NCI-H748 (cell line): ENCODE measurements around the gene RNF183.
A peak's percentile ranks its signal among the peaks of the same experiment; 100 is the strongest.

Experiments
- DNase-seq: peaks from one replicate; lab custom pipeline; 2025; ENCODE audit not compliant: unreplicated experiment; lab: John Stamatoyannopoulos, UW

Gene RNF183, protein sequence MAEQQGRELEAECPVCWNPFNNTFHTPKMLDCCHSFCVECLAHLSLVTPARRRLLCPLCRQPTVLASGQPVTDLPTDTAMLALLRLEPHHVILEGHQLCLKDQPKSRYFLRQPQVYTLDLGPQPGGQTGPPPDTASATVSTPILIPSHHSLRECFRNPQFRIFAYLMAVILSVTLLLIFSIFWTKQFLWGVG

DNA sequence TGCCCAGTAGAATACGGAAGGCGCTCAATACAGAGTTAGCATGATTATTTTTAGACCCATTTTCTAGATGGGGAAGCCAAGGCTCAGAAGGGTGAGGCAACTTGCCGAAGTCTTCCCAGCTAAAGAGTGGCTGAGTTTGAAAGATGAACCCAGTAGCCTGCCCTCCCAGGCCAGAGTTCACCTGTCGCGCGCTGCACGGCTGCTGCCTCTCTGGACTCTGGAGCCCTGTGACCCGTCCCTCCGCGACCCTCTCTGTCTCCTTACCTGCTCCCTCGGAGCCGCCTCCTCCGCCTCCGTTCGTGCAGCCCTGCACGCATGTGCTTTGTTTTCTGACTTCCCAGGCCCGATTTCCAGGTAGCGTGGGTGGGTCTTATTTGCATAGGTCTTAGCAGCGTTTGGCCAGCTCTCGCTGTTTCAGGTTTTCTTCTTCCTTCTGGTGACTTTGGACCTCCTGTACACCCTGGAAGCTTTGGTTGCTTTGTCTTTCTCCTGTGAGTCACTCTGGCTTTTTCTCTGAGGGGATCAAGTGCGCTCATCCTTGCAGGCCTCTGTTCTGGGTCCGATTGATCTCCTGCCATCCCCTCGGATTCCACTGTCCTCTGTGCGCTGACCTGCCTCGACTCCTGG is at the start of gene RNF183:
TSS of gene RNF183 (minus strand) at position 585 of the 627 bp plus-strand sequence. CDS start 5,192 bp downstream, outside the sequence.
- DNase-seq: no peak

DNA sequence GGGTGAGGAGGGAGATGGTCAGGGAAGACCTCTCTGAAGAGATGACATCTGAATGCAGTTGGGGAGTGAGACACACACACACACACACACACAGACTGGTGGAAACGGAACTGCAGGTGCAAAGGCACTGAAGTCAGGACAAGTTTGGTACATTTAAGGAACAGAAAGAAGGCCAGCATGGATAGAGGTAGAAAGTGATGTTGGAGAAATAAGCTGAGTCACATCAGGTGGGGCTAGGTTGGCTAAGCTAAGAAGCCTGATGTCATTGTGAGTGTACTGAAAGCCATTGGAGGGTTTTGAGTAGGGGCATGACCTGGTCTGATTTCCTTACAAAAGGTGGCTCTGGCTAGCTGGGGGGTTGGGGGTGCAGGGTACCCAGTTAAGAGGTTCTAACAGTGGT is 49.2 kb upstream of the RNF183 start:
- no peak for DNase-seq

DNA sequence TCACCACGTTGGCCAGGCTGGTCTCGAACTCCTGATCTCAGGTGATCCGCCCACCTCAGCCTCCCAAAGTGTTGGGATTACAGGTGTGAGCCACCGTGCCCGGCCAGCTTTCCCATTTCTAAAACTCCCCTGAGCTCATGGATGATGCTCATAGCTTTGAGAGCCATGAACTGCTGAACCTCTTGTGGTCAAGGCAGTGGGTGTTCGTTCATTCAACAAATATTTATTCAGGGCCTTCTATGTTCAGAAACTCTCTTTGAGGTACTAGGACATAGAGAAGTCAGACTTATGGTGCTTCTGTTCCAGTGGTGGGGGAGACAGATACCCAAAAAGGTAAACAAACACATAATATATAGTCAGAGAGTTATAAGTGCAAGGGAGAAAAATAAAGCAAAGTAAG is 48.8 kb upstream of the RNF183 start:
- no peak for DNase-seq

DNA sequence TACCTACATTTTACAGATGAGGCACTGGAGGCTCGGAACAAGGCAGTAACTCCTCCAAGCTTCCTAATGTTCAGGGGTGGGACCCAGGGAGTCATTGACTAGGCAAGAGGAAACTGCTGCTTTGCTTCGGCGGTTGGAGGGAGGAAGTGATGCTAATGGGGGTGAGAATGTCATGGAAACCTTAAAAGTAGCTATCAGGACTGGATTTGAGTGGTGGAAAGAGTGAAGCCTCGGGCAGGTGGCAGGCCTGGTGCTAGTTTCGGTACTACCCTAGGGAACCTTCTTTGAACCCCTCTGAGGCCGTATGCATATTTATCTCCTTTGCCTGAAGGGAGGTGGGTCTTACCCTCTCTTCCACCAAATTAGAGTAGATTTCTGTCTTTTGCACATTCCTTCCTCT is 47.8 kb upstream of the RNF183 start:
- DNase-seq: no peak

DNA sequence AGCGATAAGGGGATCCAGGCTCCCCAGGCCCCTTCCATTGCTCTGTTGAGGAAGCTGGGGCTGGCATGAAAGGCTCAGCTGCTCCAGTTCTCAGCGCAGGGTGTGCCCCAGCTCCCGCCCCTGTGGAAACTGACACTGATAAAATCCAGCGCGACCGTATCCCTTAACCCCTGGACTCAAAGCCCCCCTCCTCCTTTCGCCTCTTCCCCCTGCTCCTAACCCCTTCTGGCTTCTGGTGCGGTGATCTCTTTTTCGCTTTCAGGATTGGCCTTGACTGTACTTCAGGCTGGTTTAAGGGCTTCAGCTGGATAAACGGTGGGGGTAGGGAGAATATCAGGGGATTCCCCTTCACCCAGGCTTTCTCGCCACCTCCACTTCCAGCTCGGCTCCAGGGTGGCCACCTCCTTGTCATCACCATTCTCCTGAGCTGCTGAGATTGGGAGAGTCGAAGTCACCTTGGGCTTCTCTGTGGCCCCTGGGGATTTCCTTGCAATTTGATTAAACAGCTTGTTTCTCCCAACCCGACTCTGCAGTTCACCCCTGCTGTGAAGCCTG is 47.0 kb upstream of the RNF183 start:
- peak; percentile 45 for DNase-seq

DNA sequence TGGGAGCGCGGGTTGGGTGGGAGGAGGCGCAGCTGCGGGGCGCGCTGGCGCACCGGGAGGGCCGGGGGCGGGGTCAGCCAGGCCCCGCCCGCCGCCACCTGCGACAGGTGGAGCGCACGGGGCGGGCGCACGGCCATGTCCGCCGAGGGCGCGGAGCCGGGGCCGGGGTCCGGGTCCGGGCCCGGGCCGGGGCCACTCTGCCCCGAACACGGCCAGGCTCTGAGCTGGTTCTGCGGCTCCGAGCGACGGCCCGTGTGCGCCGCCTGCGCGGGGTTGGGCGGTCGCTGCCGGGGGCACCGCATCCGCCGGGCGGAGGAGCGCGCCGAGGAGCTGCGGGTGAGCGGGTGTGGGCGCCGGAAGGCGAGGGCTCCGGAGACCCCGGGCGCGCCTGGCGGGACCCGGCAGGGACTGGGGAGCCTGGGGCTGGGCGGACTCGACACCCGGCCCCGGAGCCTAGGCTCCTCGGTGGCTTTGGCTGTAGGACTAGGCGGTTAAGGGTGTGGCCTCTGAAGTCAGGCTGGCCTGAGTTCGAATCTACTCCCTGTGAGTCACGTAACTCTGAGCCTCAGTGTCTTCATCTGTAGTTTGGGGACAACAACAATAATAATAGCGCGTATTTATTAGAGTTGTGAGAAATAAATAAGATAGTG is 46.4 kb upstream of the RNF183 start, which contains the start of gene BSPRY:
TSS of gene BSPRY (plus strand) at position 97 of the 650 bp plus-strand sequence. CDS start at position 136, 39 bp downstream.
- DNase-seq: peak; percentile 73

DNA sequence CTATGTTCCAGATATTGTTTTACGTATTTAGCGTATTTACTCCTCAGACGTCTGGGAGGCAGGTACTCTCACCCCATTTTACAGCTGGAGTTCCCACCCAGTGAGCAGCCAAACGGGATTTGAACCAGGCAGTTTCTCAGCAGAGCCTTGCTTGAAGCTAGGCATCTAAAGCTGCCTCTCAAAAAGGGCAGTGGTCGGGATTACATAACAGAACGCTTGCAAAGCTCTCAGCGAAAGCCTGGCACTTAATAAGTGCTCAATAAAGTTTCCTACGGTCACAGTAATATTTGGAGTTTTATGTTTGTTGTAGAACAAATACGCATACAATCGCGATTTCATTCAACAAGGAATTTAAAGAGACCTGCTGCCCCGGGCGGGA is 45.9 kb upstream of the RNF183 start:
- DNase-seq: peak; percentile 63

DNA sequence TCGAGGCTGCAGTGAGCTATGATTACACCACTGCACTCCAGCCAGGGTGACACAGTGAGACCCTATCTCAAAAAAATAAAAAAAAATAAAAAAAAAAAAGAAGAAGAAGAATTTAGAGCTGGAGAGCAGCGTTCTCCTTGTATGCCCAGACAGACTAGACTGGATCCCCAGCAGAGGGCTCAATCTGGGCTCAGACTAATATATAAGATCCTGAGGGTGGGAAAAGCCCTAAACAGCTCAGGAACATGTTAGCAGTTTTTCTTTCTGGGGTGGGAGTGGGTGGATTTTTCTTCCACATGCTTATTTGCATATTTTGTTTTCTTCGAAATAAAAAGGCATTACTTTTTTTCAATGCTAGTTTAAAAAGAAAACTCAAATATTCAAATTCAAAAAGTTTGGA is 45.3 kb upstream of the RNF183 start:
- no peak for DNase-seq

DNA sequence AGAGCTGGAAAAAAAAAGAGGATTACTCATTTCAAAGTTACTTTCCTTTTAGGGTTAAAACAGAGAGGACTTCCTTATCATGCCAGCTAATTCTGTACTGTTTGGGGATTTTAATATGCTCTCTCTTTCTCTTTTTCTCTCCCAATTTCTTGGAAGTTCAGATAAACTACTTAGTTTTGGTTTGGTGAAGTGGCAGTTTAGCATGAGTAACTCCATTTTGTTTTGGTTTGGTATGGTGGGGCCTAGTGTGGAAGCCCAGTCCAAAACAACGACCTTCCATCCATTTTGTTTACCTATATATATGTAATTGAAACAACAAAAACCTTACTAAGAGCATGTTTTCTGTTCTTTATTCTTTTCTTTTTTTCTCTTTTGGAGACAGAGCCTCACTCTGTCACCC is 42.5 kb upstream of the RNF183 start:
- no peak for DNase-seq

DNA sequence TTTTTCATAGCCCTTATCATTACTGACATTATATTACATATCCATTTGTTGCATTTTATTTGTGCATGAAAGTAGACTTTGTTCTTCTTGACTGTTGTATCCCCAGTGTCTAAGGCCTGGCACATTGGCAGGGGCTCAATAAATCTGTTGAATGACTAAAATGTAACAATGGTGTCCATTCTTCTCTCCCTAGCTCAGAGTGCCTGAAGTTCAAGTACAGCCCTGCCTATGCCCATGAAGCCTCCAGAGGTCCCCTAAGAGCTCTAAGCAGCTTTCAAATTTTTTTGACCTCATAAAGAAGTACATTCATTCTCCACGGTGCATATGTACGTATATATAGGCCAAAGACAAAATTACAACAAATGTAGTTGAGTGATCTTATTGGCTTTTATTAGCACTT is 42.0 kb upstream of the RNF183 start:
- DNase-seq: no peak

DNA sequence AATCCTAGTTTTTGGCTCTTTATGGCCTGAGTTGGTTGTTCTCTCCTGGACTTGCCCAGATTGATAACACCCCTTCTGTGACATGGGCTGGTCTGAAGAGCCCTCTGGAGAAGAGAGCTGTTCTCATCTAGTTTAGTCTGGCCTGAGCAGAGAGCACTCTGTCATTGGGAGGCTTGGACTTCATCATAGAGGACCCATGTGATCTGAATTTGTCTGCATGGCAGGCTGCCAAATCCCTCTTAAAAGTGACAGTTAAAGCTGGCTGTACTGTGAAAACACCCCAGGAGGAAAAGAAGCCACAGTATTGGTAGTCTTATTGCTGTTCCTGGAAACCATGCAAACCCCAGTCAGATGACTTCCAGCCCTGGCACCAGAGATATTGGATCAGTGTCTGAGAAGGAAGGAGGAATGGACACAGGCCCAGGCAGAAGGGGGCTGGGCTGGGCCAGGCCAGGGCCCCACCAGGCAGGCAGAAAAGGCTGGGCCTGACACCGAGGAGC is 40.6 kb upstream of the RNF183 start:
- peak; percentile 67 for DNase-seq

DNA sequence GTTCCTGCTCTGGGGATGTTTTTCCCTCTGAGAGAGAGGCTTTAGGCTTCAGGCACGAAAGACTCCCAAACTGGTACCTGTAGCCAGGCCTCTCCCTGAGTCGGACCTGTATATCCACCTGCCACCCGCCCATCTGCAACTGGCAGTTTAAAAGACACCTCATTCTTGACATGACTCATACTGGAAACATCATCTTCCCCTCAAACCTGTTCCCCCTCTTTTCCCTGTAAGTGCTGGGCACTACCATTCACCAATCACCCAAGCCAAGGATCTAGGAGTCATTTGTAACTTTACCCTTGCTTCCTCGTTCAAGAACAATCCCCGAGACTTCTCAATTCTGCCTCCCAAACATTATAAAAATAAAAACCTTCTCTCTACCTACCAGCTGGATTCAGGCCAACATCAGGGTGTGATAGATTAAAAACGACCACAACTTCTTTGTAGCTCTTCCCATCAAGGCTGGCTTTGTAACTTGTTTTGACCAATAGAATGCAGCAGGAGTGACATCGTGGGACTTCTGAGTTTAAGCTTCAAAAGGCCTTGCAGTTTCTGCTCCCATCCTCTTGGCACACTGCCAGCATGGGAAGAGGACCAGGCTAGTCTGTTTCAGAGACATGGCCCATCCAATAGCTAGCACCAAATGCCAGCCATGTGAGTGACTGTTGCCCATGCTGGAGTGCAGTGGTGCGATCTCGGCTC is 38.7 kb upstream of the RNF183 start:
- peak; percentile 20 for DNase-seq

DNA sequence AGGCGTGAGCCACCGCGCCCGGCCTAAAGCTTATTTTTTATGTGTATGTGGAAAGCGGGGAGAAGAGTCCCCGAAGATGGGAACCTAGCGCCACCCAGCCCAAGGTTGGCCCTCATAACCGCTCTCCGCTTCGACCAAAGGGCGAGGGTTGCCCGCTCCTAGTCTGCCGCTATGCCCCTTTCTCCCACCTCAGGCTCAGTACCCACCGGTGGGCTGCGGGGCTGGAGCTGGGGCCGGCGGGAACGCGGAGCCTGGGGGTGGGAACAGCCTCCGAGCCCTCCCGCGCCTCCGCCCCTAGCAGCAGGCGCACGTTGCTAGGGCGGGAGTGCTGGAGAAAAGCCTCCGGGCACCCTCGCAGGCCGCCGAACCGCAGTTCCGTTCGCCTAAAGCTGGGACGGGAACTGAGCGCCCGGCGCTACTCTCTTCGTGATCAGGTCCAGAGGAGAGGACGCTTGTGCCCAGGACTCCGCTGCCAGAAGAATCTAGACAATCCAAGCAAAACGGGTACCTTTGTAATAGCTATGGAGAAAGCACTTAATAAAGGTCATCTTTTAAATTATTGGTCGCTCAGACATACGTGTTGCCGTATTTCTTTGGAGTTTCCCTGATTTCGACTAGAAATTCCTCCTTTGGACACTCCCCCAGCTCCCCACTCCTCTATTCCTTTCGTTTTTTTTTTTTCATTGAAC is 37.0 kb upstream of the RNF183 start, which contains the start of gene WDR31:
TSS of gene WDR31 (minus strand) at position 265 of the 689 bp plus-strand sequence. CDS start 8,253 bp downstream, outside the sequence.
- DNase-seq: peak; percentile 93

DNA sequence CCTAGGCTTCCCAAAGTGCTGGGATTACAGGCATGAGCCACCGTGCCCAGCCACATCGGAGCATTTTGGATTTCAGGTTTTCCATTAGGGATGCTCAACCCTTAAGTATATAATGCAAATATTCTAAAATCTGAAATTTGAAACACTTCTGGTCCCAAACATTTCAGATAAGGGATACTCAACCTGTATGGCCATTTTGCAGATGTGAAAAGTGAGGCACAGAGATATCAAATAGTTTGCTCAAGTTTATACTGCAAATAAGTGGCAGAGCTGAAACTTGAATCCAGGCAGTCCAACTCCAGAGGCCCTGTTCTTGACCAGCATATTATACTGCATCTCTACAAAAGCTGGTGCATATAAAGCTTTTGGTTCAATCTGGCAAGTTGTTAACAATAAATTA is 34.5 kb upstream of the RNF183 start:
- no peak for DNase-seq

DNA sequence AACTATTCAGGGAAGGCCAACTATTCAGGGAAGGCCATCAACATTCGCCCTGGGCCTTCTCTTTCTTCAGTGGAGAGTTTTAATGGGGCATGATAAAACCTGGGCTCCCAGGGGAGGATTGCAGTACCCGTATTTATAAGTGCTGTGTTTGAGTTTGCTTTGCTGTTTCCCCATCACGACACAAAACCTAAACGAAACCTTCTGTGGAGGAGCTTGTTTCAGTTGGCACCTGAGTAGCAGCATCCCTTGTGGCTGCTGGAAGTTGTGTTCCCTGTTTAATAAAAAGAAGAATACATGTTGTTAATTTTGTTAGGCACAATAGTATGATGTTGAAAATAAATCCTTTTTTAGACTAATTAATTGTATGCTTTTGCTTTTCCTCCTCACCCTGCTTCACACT is 28.6 kb upstream of the RNF183 start:
- DNase-seq: no peak

DNA sequence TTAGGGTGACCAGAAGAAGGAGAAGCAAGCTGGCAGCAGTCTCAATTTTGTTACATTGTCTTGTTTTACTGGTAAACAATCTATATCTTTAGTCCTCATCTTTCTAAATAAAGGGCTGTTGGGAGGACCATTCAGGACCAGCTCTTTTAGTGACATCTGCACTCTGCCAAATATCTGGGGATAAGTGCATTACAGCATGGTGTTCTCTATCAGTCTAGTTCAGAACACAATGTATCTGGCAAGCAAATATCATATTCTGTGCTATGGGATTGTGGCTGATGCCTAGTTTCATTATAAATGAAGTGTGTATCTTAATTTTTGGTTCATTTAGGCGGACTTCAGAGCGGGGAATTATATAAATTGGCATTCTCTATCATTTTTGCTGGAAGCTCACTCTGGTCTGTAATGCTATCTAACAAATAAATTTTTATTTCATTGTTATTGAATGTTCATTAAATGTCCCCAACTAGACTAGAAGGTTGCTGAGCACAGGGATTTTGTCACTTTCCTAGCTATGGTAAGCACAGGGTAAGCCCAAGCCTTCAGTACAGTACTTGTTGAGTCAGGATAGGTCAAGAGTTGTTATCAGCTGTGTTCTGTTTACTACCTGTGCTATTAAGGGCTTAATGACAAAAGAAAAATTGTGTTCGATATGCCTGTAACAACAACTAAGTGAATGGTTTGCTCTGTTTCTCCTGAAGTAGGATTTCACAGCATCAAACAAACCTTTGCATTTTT is 25.0 kb upstream of the RNF183 start:
- DNase-seq: no peak

DNA sequence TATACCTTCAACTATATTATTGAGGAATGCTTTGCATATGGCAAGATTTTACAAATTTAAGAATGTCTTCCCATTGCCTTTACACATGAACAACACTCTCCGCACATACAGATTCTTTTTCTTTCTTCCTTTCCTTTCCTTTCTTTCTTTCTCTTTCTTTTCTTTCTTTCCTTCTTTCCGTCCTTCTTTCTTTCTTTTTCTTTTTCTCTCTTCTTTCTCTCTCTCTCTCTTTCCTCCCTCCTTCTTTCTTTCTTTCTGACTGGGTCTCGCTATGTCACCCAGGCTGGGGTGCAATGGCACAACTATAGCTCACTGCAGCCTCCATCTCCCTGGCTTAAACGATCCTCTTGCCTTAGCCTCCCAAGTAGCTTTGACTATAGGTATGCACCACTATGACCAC is 23.1 kb upstream of the RNF183 start:
- DNase-seq: no peak

DNA sequence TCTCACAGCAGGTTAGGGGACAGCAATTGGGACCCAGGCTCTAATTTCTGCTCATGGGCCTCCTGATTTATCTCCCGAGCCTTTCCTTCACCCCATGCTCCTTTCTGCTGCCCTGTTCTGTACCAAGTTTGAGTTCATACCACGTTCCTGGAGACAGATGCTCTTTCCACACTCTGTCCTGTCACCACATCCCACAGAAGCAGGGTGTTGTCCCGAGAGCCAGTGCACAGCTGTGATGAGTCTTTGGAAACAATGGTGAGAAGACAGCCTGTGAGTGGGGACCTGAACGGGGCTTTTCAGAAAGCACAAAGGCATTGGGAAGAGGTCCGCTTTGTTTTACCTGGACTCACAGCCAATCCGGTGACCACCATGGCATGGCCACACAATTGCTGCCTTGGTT is 19.5 kb upstream of the RNF183 start:
- DNase-seq: no peak

DNA sequence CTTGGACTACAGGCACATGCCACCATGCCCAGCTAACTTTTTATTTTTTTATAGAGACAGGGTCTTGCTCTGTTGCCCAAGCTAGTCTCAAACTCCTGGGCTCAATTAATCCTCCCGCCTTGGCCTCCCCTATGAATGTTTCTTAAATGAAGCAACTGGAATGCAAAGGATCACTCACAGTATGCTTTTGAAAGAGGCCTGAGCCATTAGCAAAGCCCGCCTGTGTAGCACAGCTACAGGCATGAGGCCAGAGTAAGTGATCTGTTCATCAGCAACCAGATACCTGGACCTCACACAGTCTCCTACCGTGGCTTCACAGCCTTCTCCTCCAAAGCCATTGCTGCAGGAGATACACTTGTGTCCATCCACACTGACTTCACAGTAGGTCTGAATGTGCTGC is 16.9 kb upstream of the RNF183 start:
- no peak for DNase-seq

DNA sequence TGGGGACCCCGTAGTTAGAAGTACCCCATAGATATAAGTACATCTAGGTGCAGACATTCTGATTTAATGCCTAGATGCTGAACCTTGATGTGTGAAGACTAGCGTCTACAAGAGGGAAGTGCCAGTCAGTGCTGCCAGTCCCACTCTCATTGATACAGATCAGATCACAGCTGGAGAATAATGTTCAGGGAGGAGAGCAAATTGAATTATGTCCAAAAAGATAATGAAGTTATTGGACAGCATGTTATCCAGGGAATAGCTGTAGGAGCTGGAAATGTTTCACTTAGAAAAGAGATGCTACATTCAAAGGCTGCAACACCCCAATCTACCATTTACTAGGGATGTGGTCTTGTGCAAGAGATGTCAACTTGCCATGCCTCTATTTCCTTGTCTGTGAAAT is 15.9 kb upstream of the RNF183 start:
- DNase-seq: no peak
